Raji (cell line): ENCODE results near the gene CCNF.

ENCODE experiments used
- POLR2A ChIP-seq: IDR thresholded peaks from 2 replicates; pipeline ENCODE4 v1.6.1; 2011; ENCODE audit warnings: low read depth, low read length, control low read depth; ENCODE audit not compliant: insufficient read depth

The CCNF gene

GRCh38 chr16:2498531-2499253 lies 69.4 kb downstream of the CCNF start:
- TF ChIP-seq POLR2A = no peak

- no peak for TF ChIP-seq POLR2A
Measured at GRCh38 chr16:2499454-2499853, 70.2 kb downstream of the CCNF start.

GRCh38 chr16:2499890-2500429 lies 70.7 kb downstream of the CCNF start:
- TF ChIP-seq POLR2A = no peak

- no peak for TF ChIP-seq POLR2A
Measured at GRCh38 chr16:2500430-2500917, 71.2 kb downstream of the CCNF start.

- TF ChIP-seq POLR2A = peak; percentile 35; the same call in 1 of the 2 replicates
Measured at GRCh38 chr16:2500918-2501750, 71.9 kb downstream of the CCNF start.

GRCh38 chr16:2501946-2502895 lies 73.0 kb downstream of the CCNF start:
- TF ChIP-seq POLR2A = no peak

- TF ChIP-seq POLR2A = no peak
Measured at GRCh38 chr16:2505695-2506094, 76.4 kb downstream of the CCNF start.

GRCh38 chr16:2507052-2507659 lies 77.9 kb downstream of the CCNF start:
- no peak for TF ChIP-seq POLR2A

- TF ChIP-seq POLR2A = no peak
Measured at GRCh38 chr16:2507665-2508064, 78.4 kb downstream of the CCNF start.
